HG03442 (cell line): ENCODE results near the gene MYO7B.

ENCODE experiments used
- ATAC-seq: cut with Tn5 transposase; IDR thresholded peaks from one replicate; pipeline ENCODE4 v1.9.1; 2021; ENCODE audit warnings: mild to moderate bottlenecking, moderate library complexity; ENCODE audit not compliant: unreplicated experiment

Gene MYO7B

GRCh38 chr2:127658641-127659407, 123.3 kb downstream of the MYO7B start:
- no peak for ATAC-seq

GRCh38 chr2:127659408-127660290, 124.2 kb downstream of the MYO7B start:
- no peak for ATAC-seq

GRCh38 chr2:127660291-127660578, 124.8 kb downstream of the MYO7B start:
- ATAC-seq, result no peak

GRCh38 chr2:127661072-127661649, 125.7 kb downstream of the MYO7B start:
- no peak for ATAC-seq

GRCh38 chr2:127661949-127662510, 126.5 kb downstream of the MYO7B start:
- ATAC-seq, result no peak

GRCh38 chr2:127662937-127663565, 127.6 kb downstream of the MYO7B start:
- no peak for ATAC-seq

DNA sequence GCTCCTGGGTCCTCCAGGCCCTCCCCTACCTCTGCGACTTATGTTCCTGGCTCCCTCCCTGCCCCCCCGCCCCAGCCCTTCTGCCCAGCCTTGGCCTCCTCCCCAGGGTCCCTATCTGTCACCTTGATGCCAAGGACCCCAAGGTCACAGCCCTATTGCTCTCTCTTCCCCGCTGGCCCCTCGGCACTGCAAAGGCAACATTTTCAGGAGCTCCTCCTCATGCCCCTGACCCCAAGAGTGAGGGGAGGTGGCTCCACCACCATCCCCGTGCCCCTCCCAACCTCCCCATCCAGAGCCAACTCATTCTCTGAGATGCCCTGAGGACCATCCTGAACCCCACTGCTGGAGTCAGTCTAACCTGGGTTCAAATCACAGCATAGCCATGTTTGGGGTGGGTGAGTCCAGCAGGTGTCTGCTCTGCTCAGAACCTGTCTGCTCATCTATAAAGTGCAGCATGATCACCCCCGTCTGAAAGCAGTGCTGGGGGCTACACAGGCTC, 128.1 kb downstream of the MYO7B start:
- ATAC-seq, result no peak

- no peak for ATAC-seq
These were observed 128.8 kb downstream of the MYO7B start for GRCh38 chr2:127664065-127664894.

DNA sequence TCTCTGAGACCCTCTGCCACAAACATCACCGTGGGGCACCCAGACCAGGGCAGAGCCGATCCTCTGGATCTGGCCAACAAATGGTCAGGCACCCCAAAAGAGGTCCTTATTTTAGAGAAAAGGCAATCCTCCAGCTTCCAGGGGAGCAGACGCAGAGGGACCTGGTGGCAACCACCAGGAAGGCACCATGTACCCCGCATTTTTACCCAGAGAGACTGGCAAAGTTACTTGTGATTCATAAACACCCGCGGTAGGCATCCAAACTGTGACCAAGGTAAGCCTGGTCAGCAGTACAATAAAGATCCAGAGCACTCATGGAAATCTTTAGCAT, 129.4 kb downstream of the MYO7B start:
- no peak for ATAC-seq

DNA sequence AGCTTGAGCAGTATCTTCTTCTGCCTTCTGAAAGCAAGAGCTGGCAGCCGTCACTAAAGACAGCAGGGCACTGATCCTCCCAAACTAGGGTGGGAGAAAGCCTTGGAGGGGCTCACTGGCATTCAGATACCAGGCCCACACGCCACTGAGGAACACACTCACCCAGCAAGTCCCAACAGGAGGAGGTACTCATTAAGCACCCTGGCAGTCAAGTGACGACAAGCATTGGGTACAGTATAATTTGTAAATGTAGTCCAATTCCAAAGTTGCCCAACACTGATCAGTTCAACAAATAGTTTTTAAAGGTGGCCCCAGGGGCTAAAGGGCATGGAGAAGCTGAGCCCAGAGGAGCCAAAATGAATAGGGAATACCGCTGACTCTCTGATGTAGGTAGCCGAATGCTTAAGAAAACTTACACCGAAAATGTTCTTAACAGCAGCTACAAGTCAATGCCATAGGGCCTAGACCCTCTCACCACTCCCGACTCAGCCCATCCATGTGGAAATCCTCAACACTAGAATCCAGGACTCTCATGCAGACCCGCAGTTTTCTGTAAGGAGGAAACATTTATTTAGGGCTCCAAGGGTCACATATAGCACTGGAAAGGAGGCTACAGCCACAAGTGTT, 129.9 kb downstream of the MYO7B start:
- ATAC-seq, result no peak

GRCh38 chr2:127669056-127669455, 133.6 kb downstream of the MYO7B start:
- ATAC-seq, result no peak

DNA sequence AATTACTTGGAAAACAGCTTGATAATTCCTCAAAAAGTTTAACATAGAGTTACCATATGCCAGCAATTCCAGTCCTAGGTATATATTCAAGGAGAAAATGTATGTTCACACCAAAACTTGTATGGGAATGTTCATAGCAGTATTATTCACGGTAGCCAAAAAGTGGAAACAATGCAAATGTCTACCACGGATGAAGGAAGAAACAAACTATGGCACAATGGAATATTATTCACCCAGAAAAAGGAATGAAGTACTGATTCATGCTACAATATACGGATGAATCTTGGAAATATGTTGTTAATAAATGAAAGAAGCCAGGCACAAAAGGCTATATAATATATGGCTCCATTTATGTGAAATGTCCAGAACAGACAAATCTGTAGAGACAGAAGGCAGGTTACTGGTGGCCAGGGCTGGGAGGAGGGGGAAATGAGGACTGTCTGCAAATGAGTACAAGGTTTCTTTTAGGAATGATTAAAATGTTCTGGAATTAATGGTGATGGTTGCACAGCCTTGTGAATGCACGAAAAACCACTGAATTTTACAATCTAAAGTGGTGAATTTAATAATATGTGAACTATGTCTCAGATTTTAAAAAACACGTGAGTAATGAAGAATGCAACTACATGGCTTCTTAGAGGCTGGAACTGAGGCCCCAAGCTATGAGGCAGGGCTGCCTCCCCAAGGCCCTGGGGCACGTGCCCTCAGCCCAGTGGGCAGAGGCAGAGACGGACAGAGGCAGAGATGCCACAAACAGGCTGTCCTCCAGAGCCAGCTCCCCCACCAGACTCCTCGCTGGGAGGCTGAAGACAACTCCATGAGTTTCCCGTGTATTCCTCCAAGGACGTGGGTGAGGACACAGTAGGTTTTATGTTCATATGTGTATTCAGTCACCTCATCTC, 134.8 kb downstream of the MYO7B start:
- ATAC-seq, result no peak

GRCh38 chr2:127670957-127671290, 135.4 kb downstream of the MYO7B start:
- no peak for ATAC-seq

GRCh38 chr2:127671557-127672302, 136.2 kb downstream of the MYO7B start:
- ATAC-seq, result no peak

GRCh38 chr2:127672341-127673224, 137.1 kb downstream of the MYO7B start:
- no peak for ATAC-seq

GRCh38 chr2:127673291-127674069, 138.0 kb downstream of the MYO7B start:
- no peak for ATAC-seq
